ENCODE measurements around the gene VPS41. TPM values are rescaled to one million over a fixed set of nuclear protein-coding genes. Genes with fewer than 3 reads are reported as not detected.
A peak's percentile ranks its signal among the peaks of the same experiment; 100 is the strongest.

The VPS41 gene
- total RNA-seq, 1 donor, result 53.5 TPM

- no peak for DNase-seq (ENCODE audit: low read depth)
- no peak overlapping the region for H3K4me3 ChIP-seq (ENCODE audit: low read depth, low read length)
- TF ChIP-seq CTCF (IDR thresholded peaks at IDR 0.05; ENCODE audit: insufficient read depth, low read depth, low read length), result no peak
Measured at GRCh38 chr7:38890597-38890996, 18.4 kb downstream of the VPS41 start.

GRCh38 chr7:38889872-38890432 is 19.0 kb downstream of the VPS41 start:
- no peak overlapping the region for H3K4me3 ChIP-seq (ENCODE audit: low read depth, low read length)
- peak; percentile 23 for TF ChIP-seq CTCF (IDR thresholded peaks at IDR 0.05; ENCODE audit: insufficient read depth, low read depth, low read length)
- DNase-seq (ENCODE audit: low read depth), result no peak

- no peak for DNase-seq (ENCODE audit: low read depth)
- no peak overlapping the region for H3K4me3 ChIP-seq (ENCODE audit: low read depth, low read length)
- no peak for TF ChIP-seq CTCF (IDR thresholded peaks at IDR 0.05; ENCODE audit: insufficient read depth, low read depth, low read length)
Measured at GRCh38 chr7:38889079-38889478, 19.9 kb downstream of the VPS41 start.

GRCh38 chr7:38886265-38886664 is 22.7 kb downstream of the VPS41 start:
- no peak for DNase-seq (ENCODE audit: low read depth)
- no peak for TF ChIP-seq CTCF (IDR thresholded peaks at IDR 0.05; ENCODE audit: insufficient read depth, low read depth, low read length)
- H3K4me3 ChIP-seq (ENCODE audit: low read depth, low read length), result no peak overlapping the region

- TF ChIP-seq CTCF (IDR thresholded peaks at IDR 0.05; ENCODE audit: insufficient read depth, low read depth, low read length), result no peak
- DNase-seq (ENCODE audit: low read depth), result no peak
- no peak overlapping the region for H3K4me3 ChIP-seq (ENCODE audit: low read depth, low read length)
Measured at GRCh38 chr7:38883706-38884105, 25.3 kb downstream of the VPS41 start.

- DNase-seq (ENCODE audit: low read depth), result no peak
- no peak overlapping the region for H3K4me3 ChIP-seq (ENCODE audit: low read depth, low read length)
- TF ChIP-seq CTCF (IDR thresholded peaks at IDR 0.05; ENCODE audit: insufficient read depth, low read depth, low read length), result no peak
Measured at GRCh38 chr7:38881947-38882684, 26.9 kb downstream of the VPS41 start.
